Activated naive CD4-positive, alpha-beta T cell treated with anti-CD3 and anti-CD28 coated beads, Interleukin-2, amount 50 U/mL, for 72 hours (primary cell): ENCODE measurements around the gene YBX2. TPM values are rescaled to one million over a fixed set of nuclear protein-coding genes. Genes with fewer than 3 reads are reported as not detected.
A peak's percentile ranks its signal among the peaks of the same experiment; 100 is the strongest.

ENCODE experiments used
- ATAC-seq, 2 donors: fragments of 150-1000 bp; cut with Tn5 transposase; 2 replicates each; pipeline ENCODE4 v1.10.0; 2021; ENCODE audit warnings: mild to moderate bottlenecking in 2 of 2, moderate library complexity in 2 of 2
- DNase-seq, 2 donors: peaks; one replicate each; pipeline ENCODE4 v3.0.0; 2021 to 2022; ENCODE audit warnings: low spot score in 2 of 2
- H3K27ac Mint-ChIP-seq, 2 donors: one replicate each; pipeline ENCODE4 v1.8.0; 2022; ENCODE audit warnings: mild to moderate bottlenecking in 2 of 2, mixed read lengths in 2 of 2
- H3K36me3 Mint-ChIP-seq, 2 donors: one replicate each; pipeline ENCODE4 v1.8.0; 2022; ENCODE audit warnings: mixed read lengths in 2 of 2
- H3K9me3 Mint-ChIP-seq, 2 donors: one replicate each; pipeline ENCODE4 v1.8.0; 2022; ENCODE audit warnings: mixed read lengths in 2 of 2
- total RNA-seq, 2 donors: library from RNA; stranded (reverse); gene quantifications; one replicate each; pipeline ENCODE4 v1.2.3, GENCODE V29; 2022

The YBX2 gene
- total RNA-seq, 2 donors from 2014 or later = 0.18 to 1.7 TPM

GRCh38 chr17:7327501-7327900 is 33.1 kb upstream of the YBX2 start:
- no peak for ATAC-seq
- peak overlapping the region in 1 of 2 donors; percentile 88 for H3K27ac Mint-ChIP-seq
- no peaks in the 10 kb centered on the region for H3K9me3 Mint-ChIP-seq
- H3K36me3 Mint-ChIP-seq = no peaks in the 10 kb centered on the region
- peak in 1 of 2 donors; percentile 56 for DNase-seq

GRCh38 chr17:7327056-7327455 is 32.6 kb upstream of the YBX2 start:
- Mint-ChIP-seq H3K27ac (no peak overlapping the region), H3K9me3 (no peaks in the 10 kb centered on the region), H3K36me3 (no peaks in the 10 kb centered on the region)
- ATAC-seq = no peak
- DNase-seq = no peak

GRCh38 chr17:7326186-7326585 is 31.7 kb upstream of the YBX2 start:
- Mint-ChIP-seq H3K36me3 (no peaks in the 10 kb centered on the region), H3K27ac (peak overlapping the region in 1 of 2 donors; percentile 50), H3K9me3 (no peaks in the 10 kb centered on the region)
- DNase-seq (peak in 1 of 2 donors; percentile 53), ATAC-seq (no peak)

GRCh38 chr17:7325031-7325528 is 30.6 kb upstream of the YBX2 start:
- ATAC-seq = no peak
- DNase-seq = no peak
- Mint-ChIP-seq H3K9me3 (no peaks in the 10 kb centered on the region), H3K36me3 (no peaks in the 10 kb centered on the region), H3K27ac (peak overlapping the region in 1 of 2 donors; percentile 72)

- Mint-ChIP-seq H3K9me3 (no peaks in the 10 kb centered on the region), H3K36me3 (no peaks in the 10 kb centered on the region), H3K27ac (no peak overlapping the region)
- no peak for DNase-seq
- ATAC-seq = no peak
These were observed 30.0 kb upstream of the YBX2 start for GRCh38 chr17:7324438-7324779.

GRCh38 chr17:7323731-7324437 is 29.4 kb upstream of the YBX2 start:
- ATAC-seq = peak; percentile 62 to 64
- DNase-seq = peak; percentile 73 to 84
- Mint-ChIP-seq H3K9me3 (no peaks in the 10 kb centered on the region), H3K36me3 (peaks cover 0 to under 1% of the 10 kb centered on the region in 2 donors), H3K27ac (no peak overlapping the region)

- Mint-ChIP-seq H3K27ac (peak overlapping the region; percentile 36 to 56), H3K36me3 (peaks cover 0 to 5% of the 10 kb centered on the region in 2 donors), H3K9me3 (no peaks in the 10 kb centered on the region)
- ATAC-seq (no peak), DNase-seq (no peak)
These were observed 28.2 kb upstream of the YBX2 start for GRCh38 chr17:7322520-7323194.

GRCh38 chr17:7321466-7321865 is 27.0 kb upstream of the YBX2 start:
- Mint-ChIP-seq H3K36me3 (peaks cover 2 to 5% of the 10 kb centered on the region in 2 donors), H3K27ac (peak overlapping the region in 1 of 2 donors; percentile 25), H3K9me3 (no peaks in the 10 kb centered on the region)
- DNase-seq (no peak), ATAC-seq (no peak)

GRCh38 chr17:7318121-7318860 is 23.9 kb upstream of the YBX2 start:
- Mint-ChIP-seq H3K27ac (peak overlapping the region in 1 of 2 donors; percentile 52), H3K36me3 (peaks cover 5 to 18% of the 10 kb centered on the region in 2 donors), H3K9me3 (no peaks in the 10 kb centered on the region)
- DNase-seq = no peak
- ATAC-seq = no peak

- no peak for ATAC-seq
- Mint-ChIP-seq H3K9me3 (no peaks in the 10 kb centered on the region), H3K36me3 (peaks cover 11 to 18% of the 10 kb centered on the region in 2 donors), H3K27ac (peak overlapping the region in 1 of 2 donors; percentile 39)
- DNase-seq = no peak
These were observed 22.8 kb upstream of the YBX2 start for GRCh38 chr17:7317161-7317803.

- ATAC-seq (no peak), DNase-seq (no peak)
- Mint-ChIP-seq H3K27ac (peak overlapping the region; percentile 95 to 97), H3K9me3 (no peaks in the 10 kb centered on the region), H3K36me3 (peaks cover 25 to 29% of the 10 kb centered on the region in 2 donors)
These were observed 21.3 kb upstream of the YBX2 start for GRCh38 chr17:7315570-7316235.

- Mint-ChIP-seq H3K36me3 (peaks cover 32 to 36% of the 10 kb centered on the region in 2 donors), H3K27ac (peak within 1 kb of the TSS; percentile 95 to 98), H3K9me3 (no peaks in the 10 kb centered on the region)
- ATAC-seq (peak; percentile 83 to 95), DNase-seq (peak; percentile 92 to 96)
These were observed 20.5 kb upstream of the YBX2 start, which contains the start of gene GPS2 for GRCh38 chr17:7314719-7315569. Gene GPS2, minus strand, starts transcription at chr17:7315360. Its CDS starts 308 bp downstream, at chr17:7315052.

GRCh38 chr17:7313890-7314718 is 19.7 kb upstream of the YBX2 start:
- ATAC-seq (no peak), DNase-seq (no peak)
- Mint-ChIP-seq H3K9me3 (no peaks in the 10 kb centered on the region), H3K36me3 (peaks cover 41 to 45% of the 10 kb centered on the region in 2 donors), H3K27ac (peak overlapping the region; percentile 95 to 98)

GRCh38 chr17:7313088-7313889 is 18.9 kb upstream of the YBX2 start:
- ATAC-seq (no peak), DNase-seq (peak in 1 of 2 donors; percentile 42)
- Mint-ChIP-seq H3K9me3 (no peaks in the 10 kb centered on the region), H3K36me3 (peaks cover 44 to 52% of the 10 kb centered on the region in 2 donors), H3K27ac (peak overlapping the region; percentile 95 to 98)
